Ovary (tissue), 3 donors: ENCODE data around the gene PROZ.

Source experiments
- EP300 ChIP-seq: sonication (generic); formaldehyde crosslinking; IDR thresholded peaks from one replicate; pipeline ENCODE4 v1.6.1; 2017; ENCODE audit warnings: antibody characterized with exemption
- POLR2A ChIP-seq: fragments of 450-650 bp; IDR thresholded peaks from one replicate; pipeline ENCODE4 v1.6.1; 2017; ENCODE audit warnings: antibody characterized with exemption, mild to moderate bottlenecking, moderate library complexity
- TF ChIP-seq, protein P1 (sequence below), 3 donors: fragments of 450-650 bp in 2 of 3; fragments of 200-600 bp in 1 of 3; IDR thresholded peaks; one replicate each; pipeline versions ENCODE4 v1.5.1 to v1.8.0; 2016 to 2022; ENCODE audit warnings: antibody characterized with exemption in 3 of 3, mild to moderate bottlenecking in 1 of 3
- donor health status: DM: no; HTN: no; CAD: no.

GRCh38 chr13:113176822-113177221, 18.4 kb downstream of the PROZ start:
- TF ChIP-seq POLR2A (no peak), EP300 (no peak)
- TF ChIP-seq, protein P1, sequence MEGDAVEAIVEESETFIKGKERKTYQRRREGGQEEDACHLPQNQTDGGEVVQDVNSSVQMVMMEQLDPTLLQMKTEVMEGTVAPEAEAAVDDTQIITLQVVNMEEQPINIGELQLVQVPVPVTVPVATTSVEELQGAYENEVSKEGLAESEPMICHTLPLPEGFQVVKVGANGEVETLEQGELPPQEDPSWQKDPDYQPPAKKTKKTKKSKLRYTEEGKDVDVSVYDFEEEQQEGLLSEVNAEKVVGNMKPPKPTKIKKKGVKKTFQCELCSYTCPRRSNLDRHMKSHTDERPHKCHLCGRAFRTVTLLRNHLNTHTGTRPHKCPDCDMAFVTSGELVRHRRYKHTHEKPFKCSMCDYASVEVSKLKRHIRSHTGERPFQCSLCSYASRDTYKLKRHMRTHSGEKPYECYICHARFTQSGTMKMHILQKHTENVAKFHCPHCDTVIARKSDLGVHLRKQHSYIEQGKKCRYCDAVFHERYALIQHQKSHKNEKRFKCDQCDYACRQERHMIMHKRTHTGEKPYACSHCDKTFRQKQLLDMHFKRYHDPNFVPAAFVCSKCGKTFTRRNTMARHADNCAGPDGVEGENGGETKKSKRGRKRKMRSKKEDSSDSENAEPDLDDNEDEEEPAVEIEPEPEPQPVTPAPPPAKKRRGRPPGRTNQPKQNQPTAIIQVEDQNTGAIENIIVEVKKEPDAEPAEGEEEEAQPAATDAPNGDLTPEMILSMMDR (IDR thresholded peaks at IDR 0.05): no peak
